Esophagus squamous epithelium (tissue), 5 donors: Measurements from ENCODE around the gene AHR. TPM values are rescaled to one million over a fixed set of nuclear protein-coding genes. Genes with fewer than 3 reads are reported as not detected.
"Not testable (repeated sequence)": the region's sequence is repeated elsewhere in the genome, so short reads cannot be mapped to it uniquely, and the experiment has no call there.

Experiments
- DNase-seq: peaks from one replicate; lab custom pipeline; 2025; lab: John Stamatoyannopoulos, UW
- H3K27ac ChIP-seq, 4 donors: fragments of 200-600 bp; sonication (generic); one replicate each; pipeline ENCODE4 v1.5.1; 2016 to 2019; ENCODE audit warnings: mild to moderate bottlenecking in 1 of 4
- H3K27me3 ChIP-seq, 4 donors: fragments of 200-600 bp; sonication (generic); 1 replicate in 3 of 4; 2 replicates in 1 of 4; pipeline versions ENCODE4 v1.5.1 to v1.6.0; 2017 to 2021; ENCODE audit warnings: antibody characterized with exemption in 1 of 4
- H3K36me3 ChIP-seq, 3 donors: fragments of 200-600 bp; sonication (generic); one replicate each; pipeline ENCODE4 v1.5.1; 2016 to 2019
- H3K4me1 ChIP-seq, 3 donors: fragments of 200-600 bp; sonication (generic); one replicate each; pipeline ENCODE4 v1.5.1; 2017 to 2019
- H3K4me3 ChIP-seq, 4 donors: fragments of 200-600 bp; sonication (generic); 1 replicate in 3 of 4; 2 replicates in 1 of 4; pipeline ENCODE4 v1.5.1; 2016 to 2019; ENCODE audit warnings: mild to moderate bottlenecking in 2 of 4, moderate library complexity in 1 of 4
- H3K9me3 ChIP-seq, 3 donors: fragments of 200-600 bp; sonication (generic); one replicate each; pipeline ENCODE4 v1.5.1; 2016 to 2019
- POLR2A ChIP-seq, 4 donors: fragments of 450-650 bp; IDR thresholded peaks; one replicate each; pipeline ENCODE4 v1.6.1; 2017; ENCODE audit warnings: antibody characterized with exemption in 4 of 4, mild to moderate bottlenecking in 4 of 4, moderate library complexity in 3 of 4
- WGBS, 2 donors: methylation state at CpG; one replicate each; pipeline ENCODE4 v1.1.5; 2018; 5-methylcytosine and 5-hydroxymethylcytosine counted together
- intact Hi-C: fragments of 100-400 bp; cut with DNase I; formaldehyde crosslinking; loops from one replicate; pipeline ENCODE4 v1.15.0; 2022
- total RNA-seq, 4 donors: library from RNA; depleted of rRNA; stranded (reverse); fragments of >200 nt; gene quantifications; one replicate each; pipeline ENCODE4 v1.1.0, GENCODE V29; 2016
- TF ChIP-seq, protein P1 (sequence below), 6 experiments: fragments of 450-650 bp in 4 of 6; fragments of 200-600 bp in 2 of 6; sonication (generic) in 2 of 6; IDR thresholded peaks; one replicate each; pipeline ENCODE4 v1.5.1; 2016 to 2019; ENCODE audit warnings: antibody characterized with exemption in 6 of 6, mild to moderate bottlenecking in 4 of 6, moderate library complexity in 4 of 6
- donor health status: DM: yes; HTN: yes; CAD: no.

The AHR gene
- total RNA-seq, 4 donors from 2014 or later = 29.8 to 89.5 (median 57.5) TPM

DNA sequence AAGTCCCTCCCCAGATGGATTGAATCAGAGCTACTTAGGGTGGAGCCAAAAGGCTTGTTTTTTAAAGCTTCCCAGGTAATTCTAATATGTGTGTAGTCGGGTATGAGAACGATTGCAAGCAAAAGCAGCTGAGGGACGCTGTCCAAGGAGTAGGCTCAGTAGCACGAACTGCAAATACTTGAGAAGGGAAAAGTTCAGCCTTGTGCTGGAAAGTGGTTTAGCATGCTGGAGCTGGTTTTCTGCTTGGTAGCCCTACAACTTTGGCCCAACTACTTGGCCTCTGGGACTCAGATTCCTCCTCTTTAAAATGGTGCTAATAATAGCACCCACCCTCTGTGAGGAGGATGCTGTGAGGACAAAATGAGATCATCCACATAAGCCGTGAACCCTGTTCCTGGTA, 76.2 kb downstream of the AHR start:
- TF ChIP-seq, protein P1, sequence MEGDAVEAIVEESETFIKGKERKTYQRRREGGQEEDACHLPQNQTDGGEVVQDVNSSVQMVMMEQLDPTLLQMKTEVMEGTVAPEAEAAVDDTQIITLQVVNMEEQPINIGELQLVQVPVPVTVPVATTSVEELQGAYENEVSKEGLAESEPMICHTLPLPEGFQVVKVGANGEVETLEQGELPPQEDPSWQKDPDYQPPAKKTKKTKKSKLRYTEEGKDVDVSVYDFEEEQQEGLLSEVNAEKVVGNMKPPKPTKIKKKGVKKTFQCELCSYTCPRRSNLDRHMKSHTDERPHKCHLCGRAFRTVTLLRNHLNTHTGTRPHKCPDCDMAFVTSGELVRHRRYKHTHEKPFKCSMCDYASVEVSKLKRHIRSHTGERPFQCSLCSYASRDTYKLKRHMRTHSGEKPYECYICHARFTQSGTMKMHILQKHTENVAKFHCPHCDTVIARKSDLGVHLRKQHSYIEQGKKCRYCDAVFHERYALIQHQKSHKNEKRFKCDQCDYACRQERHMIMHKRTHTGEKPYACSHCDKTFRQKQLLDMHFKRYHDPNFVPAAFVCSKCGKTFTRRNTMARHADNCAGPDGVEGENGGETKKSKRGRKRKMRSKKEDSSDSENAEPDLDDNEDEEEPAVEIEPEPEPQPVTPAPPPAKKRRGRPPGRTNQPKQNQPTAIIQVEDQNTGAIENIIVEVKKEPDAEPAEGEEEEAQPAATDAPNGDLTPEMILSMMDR (IDR thresholded peaks at IDR 0.05) = no peak
- no peak for TF ChIP-seq POLR2A (IDR thresholded peaks at IDR 0.05)
- Histone ChIP-seq H3K27me3 (no peaks in the 10 kb centered on the region), H3K4me1 (peaks cover 3 to 31% (median 24%) of the 10 kb centered on the region in 3 donors), H3K36me3 (no peaks in the 10 kb centered on the region), H3K9me3 (no peaks in the 10 kb centered on the region), H3K27ac (no peak overlapping the region), H3K4me3 (no peak overlapping the region)
- no peak for DNase-seq
- intact Hi-C loops = no loop called here
- WGBS, 2 donors = 71 to 76% methylated on average over 5 of the region's 5 CpGs

DNA sequence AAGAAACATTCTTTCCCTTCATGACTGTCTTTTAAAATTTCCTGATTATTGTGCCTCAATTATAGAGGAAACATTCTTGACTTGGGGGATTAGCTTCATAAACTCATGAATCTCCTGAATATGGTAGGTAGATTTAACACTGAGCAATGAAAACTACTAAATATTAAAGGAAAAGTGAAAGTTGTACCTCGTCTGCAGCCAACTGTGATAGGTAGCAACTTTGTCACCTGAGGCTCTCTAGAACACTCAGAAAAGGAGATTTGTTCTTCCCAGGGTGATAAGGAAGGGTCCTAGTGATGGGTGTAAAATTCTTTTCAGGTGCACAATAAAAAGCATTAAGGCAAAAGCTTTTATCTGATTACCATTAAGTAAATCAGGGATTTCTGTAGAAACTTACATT, 78.1 kb downstream of the AHR start:
- no peak for DNase-seq
- Histone ChIP-seq H3K4me3 (no peak overlapping the region), H3K27ac (no peak overlapping the region), H3K27me3 (no peaks in the 10 kb centered on the region), H3K36me3 (no peaks in the 10 kb centered on the region), H3K9me3 (no peaks in the 10 kb centered on the region), H3K4me1 (peaks cover 3 to 11% (median 7%) of the 10 kb centered on the region in 3 donors)
- 63 to 74% methylated on average over 1 of the region's 1 CpG for WGBS, 2 donors
- TF ChIP-seq, protein P1 (IDR thresholded peaks at IDR 0.05) = no peak
- no peak for TF ChIP-seq POLR2A (IDR thresholded peaks at IDR 0.05)
- intact Hi-C loops = no loop called here

DNA sequence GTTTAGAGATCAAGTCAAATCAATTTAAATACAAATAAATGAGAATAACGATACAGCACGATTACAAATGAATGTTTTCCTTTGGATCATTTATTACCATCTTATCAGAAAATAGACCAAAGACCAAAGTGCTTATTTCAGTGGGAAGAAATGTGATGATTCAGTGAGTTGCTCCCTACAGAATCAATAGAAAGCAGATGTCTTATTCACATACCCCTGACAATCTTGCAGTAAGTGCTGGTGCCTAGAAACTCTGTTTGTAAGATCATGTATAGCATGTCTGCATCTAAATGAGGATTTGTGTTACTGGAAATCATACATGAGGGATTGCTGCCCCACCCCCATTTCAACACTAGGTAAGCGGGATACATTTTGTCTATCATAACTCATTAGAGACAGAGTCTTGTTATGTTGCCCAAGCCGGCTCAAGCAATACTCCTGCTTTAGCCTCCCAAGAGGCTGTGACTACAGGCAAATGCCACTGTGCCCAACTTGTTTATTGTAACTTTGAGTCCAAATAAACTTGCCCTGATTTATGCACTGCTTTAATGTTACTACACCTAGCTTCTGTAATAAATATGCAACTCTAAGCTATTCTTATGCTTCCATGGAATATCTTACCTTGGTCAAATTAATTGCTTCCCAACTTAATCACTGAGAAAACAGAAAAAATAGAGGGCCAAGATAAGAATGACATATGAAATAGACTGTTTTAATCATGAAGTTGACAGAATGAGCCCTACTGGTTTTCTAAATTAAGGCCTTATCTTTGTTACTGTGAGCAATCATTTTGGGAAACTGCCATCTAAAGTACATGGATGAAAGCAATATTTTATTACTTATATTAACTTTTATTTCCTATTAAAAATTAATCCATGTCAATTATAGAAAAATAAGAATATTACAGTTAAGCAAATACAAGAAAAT, 82.5 kb downstream of the AHR start:
- TF ChIP-seq, protein P1 (IDR thresholded peaks at IDR 0.05) = no peak
- TF ChIP-seq POLR2A (IDR thresholded peaks at IDR 0.05) = no peak
- 87 to 91% methylated on average over 4 of the region's 4 CpGs for WGBS, 2 donors
- Histone ChIP-seq H3K4me1 (no peaks in the 10 kb centered on the region), H3K9me3 (no peaks in the 10 kb centered on the region), H3K4me3 (no peak overlapping the region), H3K27ac (no peak overlapping the region), H3K27me3 (no peaks in the 10 kb centered on the region), H3K36me3 (no peaks in the 10 kb centered on the region)
- intact Hi-C loops = no loop called here
- no peak for DNase-seq

DNA sequence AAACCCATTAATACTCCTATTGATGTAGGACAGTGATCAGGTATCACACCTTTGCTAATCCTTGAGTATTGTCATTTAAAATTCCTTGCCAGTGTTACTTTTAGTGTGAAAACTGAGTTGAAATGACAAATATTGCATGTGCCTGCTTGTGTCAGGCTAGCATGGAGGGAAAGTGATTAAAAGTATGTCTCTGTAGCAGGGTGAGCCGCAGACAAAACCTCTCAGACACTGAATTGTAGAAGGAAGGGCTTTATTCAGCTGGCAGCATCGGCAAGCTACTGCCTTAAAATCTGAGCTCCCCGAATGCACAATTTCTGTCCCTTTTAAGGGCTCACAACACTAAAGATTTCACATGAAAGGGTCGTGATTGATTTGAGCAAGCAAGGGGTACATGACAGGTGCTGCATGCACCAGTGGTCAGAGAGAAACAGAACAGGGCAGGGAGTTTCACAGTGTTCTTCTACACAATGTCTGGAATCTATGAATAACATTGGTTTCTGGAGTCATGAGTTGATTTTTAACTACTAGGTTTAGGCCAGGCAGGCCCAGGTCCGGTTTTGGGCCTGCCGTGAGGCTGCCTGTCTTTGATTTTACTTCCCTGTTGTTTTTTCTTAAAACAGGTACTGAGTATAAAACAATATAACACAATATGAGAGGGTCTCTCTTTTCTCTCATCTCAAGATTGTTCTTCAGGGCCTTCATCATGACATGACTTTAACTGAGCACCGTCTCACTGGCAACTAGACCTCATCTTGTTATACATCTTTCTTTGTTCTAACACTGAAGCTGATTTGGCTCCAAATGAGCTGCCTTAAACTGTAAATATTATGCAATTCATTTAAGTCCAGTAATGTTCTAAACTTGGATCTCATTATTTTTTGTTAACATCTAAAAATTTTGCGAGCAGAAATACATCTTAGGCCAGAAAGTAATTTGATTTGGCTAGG, 84.2 kb downstream of the AHR start:
- H3K27ac ChIP-seq, H3K4me1 ChIP-seq, H3K36me3 ChIP-seq, H3K27me3 ChIP-seq, H3K4me3 ChIP-seq, H3K9me3 ChIP-seq, intact Hi-C loops, DNase-seq: not testable (repeated sequence)
- 70 to 78% methylated on average over 7 to 8 of the region's 8 CpGs for WGBS, 2 donors

DNA sequence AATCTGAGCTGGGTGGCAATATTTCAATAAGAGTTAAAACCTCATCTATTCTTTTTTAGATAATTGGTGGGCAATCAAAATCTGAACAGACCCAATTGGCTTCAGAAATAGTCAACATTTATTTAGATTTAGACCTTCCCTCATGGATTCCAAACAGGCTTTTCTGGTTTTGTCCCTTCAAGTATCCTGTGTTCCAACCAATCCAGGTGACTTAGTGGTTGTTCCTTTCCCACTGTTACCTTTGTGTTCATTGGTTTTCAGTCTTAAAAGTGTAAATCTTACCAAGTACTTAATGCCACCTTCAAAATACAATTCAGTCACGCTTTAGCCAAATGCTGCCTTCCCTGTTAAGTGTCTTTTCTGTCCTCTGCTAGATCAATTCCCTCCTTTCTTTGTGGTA, 85.9 kb downstream of the AHR start:
- no peaks in the 10 kb centered on the region for H3K4me1 ChIP-seq
- no peaks in the 10 kb centered on the region for H3K27me3 ChIP-seq
- H3K27ac ChIP-seq = no peak overlapping the region
- TF ChIP-seq, protein P1 (IDR thresholded peaks at IDR 0.05) = no peak
- intact Hi-C loops = no loop called here
- no peaks in the 10 kb centered on the region for H3K36me3 ChIP-seq
- 88 to 91% methylated on average over 1 of the region's 1 CpG for WGBS, 2 donors
- no peak for DNase-seq
- H3K4me3 ChIP-seq = no peak overlapping the region
- no peaks in the 10 kb centered on the region for H3K9me3 ChIP-seq
